DMS53 (cell line): Measurements from ENCODE around the gene PECR.
"Not testable (repeated sequence)": the region's sequence is repeated elsewhere in the genome, so short reads cannot be mapped to it uniquely, and the experiment has no call there.

Source experiments
- DNase-seq: peaks from one replicate; lab custom pipeline; 2025; lab: John Stamatoyannopoulos, UW

PECR gene

GRCh38 chr2:216104691-216105090 lies 23.1 kb upstream of the PECR start:
- DNase-seq, result no peak

GRCh38 chr2:216103213-216103612 lies 21.6 kb upstream of the PECR start:
- DNase-seq, result peak; percentile 25

- no peak for DNase-seq
Observed at GRCh38 chr2:216101109-216101508, 19.5 kb upstream of the PECR start.

- DNase-seq, result no peak
Observed at GRCh38 chr2:216098421-216099334, 17.1 kb upstream of the PECR start.

- DNase-seq, result no peak
Observed at GRCh38 chr2:216094701-216095100, 13.1 kb upstream of the PECR start.

- no peak for DNase-seq
Observed at GRCh38 chr2:216092646-216093045, 11.0 kb upstream of the PECR start.

GRCh38 chr2:216090369-216090786 lies 8.8 kb upstream of the PECR start:
- DNase-seq, result no peak

- no peak for DNase-seq
Observed at GRCh38 chr2:216086207-216086893, 4.7 kb upstream of the PECR start.

- DNase-seq, result no peak
Observed at GRCh38 chr2:216084547-216084946, 2.9 kb upstream of the PECR start.

GRCh38 chr2:216083464-216084281 lies 2.1 kb upstream of the PECR start:
- DNase-seq, result no peak

GRCh38 chr2:216082805-216083204 lies 1.2 kb upstream of the PECR start:
- peak; percentile 20 for DNase-seq

- peak; percentile 53 for DNase-seq
Observed at GRCh38 chr2:216082117-216082711, 605 bp upstream of the PECR start.

- no peak for DNase-seq
Observed at GRCh38 chr2:216081012-216081411, 597 bp downstream of the PECR start.

GRCh38 chr2:216080048-216080447 lies 1.6 kb downstream of the PECR start:
- not testable (repeated sequence) for DNase-seq

GRCh38 chr2:216078776-216079175 lies 2.8 kb downstream of the PECR start:
- DNase-seq, result no peak

- DNase-seq, result no peak
Observed at GRCh38 chr2:216075510-216076485, 5.8 kb downstream of the PECR start.

GRCh38 chr2:216074794-216075193 lies 6.8 kb downstream of the PECR start:
- no peak for DNase-seq

GRCh38 chr2:216074380-216074779 lies 7.2 kb downstream of the PECR start:
- no peak for DNase-seq

- DNase-seq, result no peak
Observed at GRCh38 chr2:216073773-216074172, 7.8 kb downstream of the PECR start.

GRCh38 chr2:216072473-216072872 lies 9.1 kb downstream of the PECR start:
- DNase-seq, result no peak
